COLO668 (cell line): Measurements from ENCODE around the gene IL17RA.
A peak's percentile ranks its signal among the peaks of the same experiment; 100 is the strongest.

Experiments
- DNase-seq: peaks from one replicate; lab custom pipeline; 2025; ENCODE audit not compliant: unreplicated experiment; lab: John Stamatoyannopoulos, UW

Gene IL17RA

GRCh38 chr22:17149076-17149815 lies 64.4 kb downstream of the IL17RA start:
- DNase-seq: no peak

- no peak for DNase-seq
Observed at GRCh38 chr22:17152340-17152739, 67.5 kb downstream of the IL17RA start.

- DNase-seq: no peak
Observed at GRCh38 chr22:17152971-17153370, 68.2 kb downstream of the IL17RA start.

DNA sequence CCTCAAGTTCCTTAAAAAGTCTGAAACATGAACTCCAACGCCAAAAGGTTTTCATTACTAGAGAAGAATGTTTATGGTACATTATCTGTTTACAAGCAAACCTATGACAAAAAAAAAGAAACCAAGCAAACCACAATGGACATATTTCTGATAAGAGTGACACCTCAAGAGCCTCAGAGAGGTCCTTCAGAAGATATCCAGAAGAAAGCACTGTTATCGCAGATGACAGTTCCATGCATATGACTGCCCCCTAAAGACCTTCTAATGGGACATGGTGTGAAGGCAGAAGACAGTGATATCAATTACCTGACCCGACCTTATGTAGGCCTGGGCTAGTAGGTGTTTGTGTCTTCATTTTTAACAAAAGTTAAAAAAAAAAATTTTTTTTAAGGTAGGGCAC lies 71.1 kb downstream of the IL17RA start:
- no peak for DNase-seq

DNA sequence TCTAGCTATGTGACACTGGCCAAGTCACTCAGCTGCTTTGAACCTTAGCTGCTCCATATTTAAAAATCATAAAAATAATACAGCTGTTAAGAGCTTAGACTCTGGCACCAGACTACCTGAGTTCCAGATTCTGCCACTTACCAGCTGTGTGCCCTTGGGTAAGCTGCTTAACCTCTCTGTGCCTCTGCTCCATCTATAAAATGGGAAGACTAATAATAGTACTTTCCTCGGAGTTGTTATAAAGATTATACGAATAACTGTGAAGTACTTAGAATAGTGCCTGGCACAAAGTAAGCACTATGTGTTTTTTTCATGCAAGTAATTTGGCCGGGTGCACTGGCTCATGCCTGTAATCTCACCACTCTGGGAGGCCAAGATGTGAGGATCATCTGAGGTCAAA lies 72.9 kb downstream of the IL17RA start:
- DNase-seq: no peak

- no peak for DNase-seq
Observed at GRCh38 chr22:17158176-17158567, 73.4 kb downstream of the IL17RA start.

DNA sequence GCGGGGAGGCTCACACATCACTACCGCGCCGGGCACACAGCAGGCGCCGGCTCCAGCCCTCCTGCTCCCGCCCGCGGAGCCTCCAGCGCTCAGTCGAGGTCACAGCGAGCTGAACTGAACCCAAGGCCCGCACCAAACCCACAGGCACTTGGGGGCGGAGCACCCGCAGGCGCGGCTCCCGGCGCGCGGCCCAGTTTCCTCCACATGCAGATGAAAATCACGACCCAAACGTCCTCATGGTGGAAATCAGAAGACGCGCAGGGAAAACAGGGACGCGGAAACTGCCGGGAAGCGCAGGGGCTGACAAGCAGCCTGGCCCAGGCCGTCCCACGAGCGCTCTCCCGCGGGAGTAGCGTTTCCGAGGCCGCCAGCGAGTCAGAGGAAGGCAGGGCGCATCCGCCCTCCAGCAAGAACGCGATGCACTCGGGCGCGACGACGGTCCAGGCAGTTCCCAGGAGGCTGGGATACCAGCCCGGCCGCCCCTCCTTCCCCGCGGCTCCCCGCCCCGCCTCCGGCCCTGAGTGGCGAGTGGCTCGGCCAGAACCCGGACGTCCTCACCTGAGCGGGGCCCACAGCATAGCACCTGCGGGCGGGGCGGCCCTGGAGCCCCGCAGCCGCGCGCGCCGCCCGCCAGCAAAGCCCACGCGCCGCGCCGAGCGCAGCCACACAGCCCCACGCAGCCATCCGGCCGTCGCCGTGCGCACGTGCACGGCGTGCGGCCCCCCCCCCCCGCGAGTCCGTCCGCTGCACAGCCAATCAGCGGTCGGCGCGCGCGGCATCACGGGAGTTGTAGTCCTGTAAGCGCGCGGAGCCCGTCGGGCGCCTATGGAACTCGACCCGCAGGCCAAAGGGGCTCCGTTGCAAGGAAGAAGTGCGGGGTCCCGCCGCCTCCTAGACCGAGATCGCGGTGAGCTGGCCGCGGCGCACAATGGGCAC lies 74.0 kb downstream of the IL17RA start, which contains the start of gene HDHD5:
Gene HDHD5 (minus strand): TSS at position 710 of the 936 bp plus-strand sequence. CDS start 26 bp downstream, at position 684.
- DNase-seq: peak; percentile 95

DNA sequence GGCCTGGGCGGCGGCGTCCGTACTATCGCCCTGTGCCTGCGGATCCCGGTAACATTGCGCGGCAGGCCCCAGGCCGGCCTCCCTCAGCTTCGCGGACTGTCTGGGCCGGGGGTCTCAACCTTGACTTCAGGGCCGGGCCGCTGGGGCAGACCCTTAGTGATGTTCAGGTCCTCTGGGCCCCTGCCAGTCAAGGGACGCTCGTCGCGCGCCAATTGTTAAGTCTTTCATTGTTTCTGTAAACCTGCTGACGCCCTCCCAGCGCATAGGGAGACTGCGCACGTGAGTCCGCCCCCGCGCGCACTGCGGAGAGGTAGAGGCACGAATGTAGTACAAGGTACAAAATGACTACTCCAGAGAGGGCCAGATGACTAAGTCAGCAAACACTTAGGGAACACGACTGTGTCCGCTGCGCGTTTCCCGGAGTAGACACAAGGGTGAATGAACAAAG lies 74.7 kb downstream of the IL17RA start:
- peak; percentile 70 for DNase-seq

DNA sequence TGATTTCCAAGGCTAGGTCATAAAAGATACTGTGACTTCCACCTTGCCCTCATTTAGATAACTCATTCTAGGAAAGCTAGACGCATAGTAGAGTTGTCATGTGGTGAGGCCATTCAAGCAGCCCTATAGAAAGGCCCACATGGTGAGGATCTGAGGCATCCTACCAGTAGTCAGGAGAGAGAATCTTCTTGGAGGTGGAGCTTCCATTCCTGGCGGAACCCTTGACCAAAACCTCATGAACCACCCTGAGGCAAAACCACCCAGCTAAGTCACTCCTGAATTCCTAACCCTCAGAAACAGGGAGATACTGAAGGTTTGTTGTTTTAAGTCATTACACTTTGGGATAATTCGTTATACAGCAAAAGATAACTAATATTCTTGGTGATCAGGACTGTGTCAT lies 77.2 kb downstream of the IL17RA start:
- no peak for DNase-seq

DNA sequence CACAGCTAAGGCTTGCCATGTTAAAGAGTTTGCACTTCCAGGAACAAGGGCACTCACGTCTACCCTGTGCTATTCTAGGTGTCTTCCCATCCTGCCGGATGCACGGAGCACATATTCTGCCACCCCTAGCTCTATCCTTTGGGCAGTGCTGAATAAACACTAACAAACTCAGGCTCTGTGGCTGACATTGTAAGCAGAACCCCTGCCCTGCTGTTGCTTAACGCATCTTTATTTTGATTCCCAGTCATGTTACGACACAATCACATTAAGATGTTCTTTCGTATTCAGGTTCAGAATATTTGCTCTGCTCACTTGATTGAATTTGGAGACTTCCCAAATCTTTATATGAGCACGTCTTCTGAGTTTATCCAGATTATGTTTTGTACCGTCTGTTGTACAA lies 77.9 kb downstream of the IL17RA start:
- no peak for DNase-seq

DNA sequence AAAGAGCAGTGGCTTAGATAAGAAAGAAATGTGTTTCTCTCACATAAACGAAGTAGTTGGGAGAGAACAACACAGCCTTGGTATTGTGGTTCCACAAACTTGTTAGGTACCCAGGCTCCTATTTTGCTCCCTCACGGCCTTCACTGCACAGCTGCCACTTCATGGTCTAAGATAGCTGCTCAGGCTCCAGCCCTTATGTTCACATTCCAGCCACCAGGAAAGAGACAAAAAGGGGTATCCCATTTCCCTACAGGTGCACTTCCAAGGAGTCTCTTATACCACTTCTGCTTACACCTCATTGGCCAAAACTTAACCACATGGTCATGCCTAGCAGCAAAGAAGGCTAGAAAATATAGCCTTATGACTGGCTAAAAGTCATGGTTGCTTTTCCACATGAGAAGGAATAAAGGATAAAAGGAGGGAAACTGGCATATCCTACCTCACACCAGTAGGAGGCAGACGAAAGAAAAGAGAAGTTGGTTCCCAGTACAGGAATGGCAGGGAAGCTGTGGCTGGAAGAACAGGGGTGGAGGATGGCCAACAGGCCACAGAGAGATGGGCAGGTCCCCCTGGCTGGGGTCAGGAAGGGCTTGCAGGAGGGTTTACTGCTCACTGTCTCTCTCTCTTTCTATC lies 79.7 kb downstream of the IL17RA start:
- DNase-seq: no peak
